ENCODE data around the gene LY6G6F. TPM values are rescaled to one million over a fixed set of nuclear protein-coding genes. Genes with fewer than 3 reads are reported as not detected.

The LY6G6F gene
- total and polyA plus RNA-seq, 2 of the 13 experiments (the other 11 are each of a cell fraction or from before 2014, with no cell fraction given): not detected

- peak; percentile 97 for TF ChIP-seq PRDM15 (CRISPR knock-in tag; IDR thresholded peaks at IDR 0.05)
- TF ChIP-seq ZNF782 (CRISPR knock-in tag; IDR thresholded peaks at IDR 0.05; ENCODE audit: borderline replicate concordance): no peak
- no peak for TF ChIP-seq FOSL1 (CRISPR knock-in tag; IDR thresholded peaks at IDR 0.05; ENCODE audit: borderline replicate concordance)
- no peak for TF ChIP-seq GABPA (IDR thresholded peaks at IDR 0.05; ENCODE audit: low read depth, low read length)
- TF ChIP-seq GABPA (CRISPR knock-in tag; IDR thresholded peaks at IDR 0.05; ENCODE audit: low read depth): peak; percentile 98
- TF ChIP-seq ZNF724P (CRISPR knock-in tag; IDR thresholded peaks at IDR 0.05; ENCODE audit: borderline replicate concordance): peak; percentile 71; the same call in 1 of the 2 replicates
- TF ChIP-seq PBX3 (CRISPR knock-in tag; IDR thresholded peaks at IDR 0.05; ENCODE audit: borderline replicate concordance): peak; percentile 80; the same call in 1 of the 2 replicates
- TF ChIP-seq NKX3-1 (CRISPR knock-in tag; IDR thresholded peaks at IDR 0.05): 0 out of 2 replicates have a peak, but pooled peaks have one; percentile 87
- 0 out of 2 replicates have a peak, but pooled peaks have one; percentile 51 for TF ChIP-seq GATA4 (IDR thresholded peaks at IDR 0.05; ENCODE audit: borderline replicate concordance, low read depth)
- TF ChIP-seq ZNF619 (CRISPR knock-in tag; IDR thresholded peaks at IDR 0.05): no peak; the same call in 1 of the 2 replicates
- TF ChIP-seq, protein P1, sequence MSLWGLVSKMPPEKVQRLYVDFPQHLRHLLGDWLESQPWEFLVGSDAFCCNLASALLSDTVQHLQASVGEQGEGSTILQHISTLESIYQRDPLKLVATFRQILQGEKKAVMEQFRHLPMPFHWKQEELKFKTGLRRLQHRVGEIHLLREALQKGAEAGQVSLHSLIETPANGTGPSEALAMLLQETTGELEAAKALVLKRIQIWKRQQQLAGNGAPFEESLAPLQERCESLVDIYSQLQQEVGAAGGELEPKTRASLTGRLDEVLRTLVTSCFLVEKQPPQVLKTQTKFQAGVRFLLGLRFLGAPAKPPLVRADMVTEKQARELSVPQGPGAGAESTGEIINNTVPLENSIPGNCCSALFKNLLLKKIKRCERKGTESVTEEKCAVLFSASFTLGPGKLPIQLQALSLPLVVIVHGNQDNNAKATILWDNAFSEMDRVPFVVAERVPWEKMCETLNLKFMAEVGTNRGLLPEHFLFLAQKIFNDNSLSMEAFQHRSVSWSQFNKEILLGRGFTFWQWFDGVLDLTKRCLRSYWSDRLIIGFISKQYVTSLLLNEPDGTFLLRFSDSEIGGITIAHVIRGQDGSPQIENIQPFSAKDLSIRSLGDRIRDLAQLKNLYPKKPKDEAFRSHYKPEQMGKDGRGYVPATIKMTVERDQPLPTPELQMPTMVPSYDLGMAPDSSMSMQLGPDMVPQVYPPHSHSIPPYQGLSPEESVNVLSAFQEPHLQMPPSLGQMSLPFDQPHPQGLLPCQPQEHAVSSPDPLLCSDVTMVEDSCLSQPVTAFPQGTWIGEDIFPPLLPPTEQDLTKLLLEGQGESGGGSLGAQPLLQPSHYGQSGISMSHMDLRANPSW (CRISPR knock-in tag; IDR thresholded peaks at IDR 0.05; ENCODE audit: borderline replicate concordance): no peak
- TF ChIP-seq, protein P2, sequence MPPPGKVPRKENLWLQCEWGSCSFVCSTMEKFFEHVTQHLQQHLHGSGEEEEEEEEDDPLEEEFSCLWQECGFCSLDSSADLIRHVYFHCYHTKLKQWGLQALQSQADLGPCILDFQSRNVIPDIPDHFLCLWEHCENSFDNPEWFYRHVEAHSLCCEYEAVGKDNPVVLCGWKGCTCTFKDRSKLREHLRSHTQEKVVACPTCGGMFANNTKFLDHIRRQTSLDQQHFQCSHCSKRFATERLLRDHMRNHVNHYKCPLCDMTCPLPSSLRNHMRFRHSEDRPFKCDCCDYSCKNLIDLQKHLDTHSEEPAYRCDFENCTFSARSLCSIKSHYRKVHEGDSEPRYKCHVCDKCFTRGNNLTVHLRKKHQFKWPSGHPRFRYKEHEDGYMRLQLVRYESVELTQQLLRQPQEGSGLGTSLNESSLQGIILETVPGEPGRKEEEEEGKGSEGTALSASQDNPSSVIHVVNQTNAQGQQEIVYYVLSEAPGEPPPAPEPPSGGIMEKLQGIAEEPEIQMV (CRISPR knock-in tag; IDR thresholded peaks at IDR 0.05; ENCODE audit: low read depth): peak; percentile 90
- no peak for TF ChIP-seq CHD4 (IDR thresholded peaks at IDR 0.05; ENCODE audit: borderline replicate concordance, low read length)
- TF ChIP-seq, protein P3, sequence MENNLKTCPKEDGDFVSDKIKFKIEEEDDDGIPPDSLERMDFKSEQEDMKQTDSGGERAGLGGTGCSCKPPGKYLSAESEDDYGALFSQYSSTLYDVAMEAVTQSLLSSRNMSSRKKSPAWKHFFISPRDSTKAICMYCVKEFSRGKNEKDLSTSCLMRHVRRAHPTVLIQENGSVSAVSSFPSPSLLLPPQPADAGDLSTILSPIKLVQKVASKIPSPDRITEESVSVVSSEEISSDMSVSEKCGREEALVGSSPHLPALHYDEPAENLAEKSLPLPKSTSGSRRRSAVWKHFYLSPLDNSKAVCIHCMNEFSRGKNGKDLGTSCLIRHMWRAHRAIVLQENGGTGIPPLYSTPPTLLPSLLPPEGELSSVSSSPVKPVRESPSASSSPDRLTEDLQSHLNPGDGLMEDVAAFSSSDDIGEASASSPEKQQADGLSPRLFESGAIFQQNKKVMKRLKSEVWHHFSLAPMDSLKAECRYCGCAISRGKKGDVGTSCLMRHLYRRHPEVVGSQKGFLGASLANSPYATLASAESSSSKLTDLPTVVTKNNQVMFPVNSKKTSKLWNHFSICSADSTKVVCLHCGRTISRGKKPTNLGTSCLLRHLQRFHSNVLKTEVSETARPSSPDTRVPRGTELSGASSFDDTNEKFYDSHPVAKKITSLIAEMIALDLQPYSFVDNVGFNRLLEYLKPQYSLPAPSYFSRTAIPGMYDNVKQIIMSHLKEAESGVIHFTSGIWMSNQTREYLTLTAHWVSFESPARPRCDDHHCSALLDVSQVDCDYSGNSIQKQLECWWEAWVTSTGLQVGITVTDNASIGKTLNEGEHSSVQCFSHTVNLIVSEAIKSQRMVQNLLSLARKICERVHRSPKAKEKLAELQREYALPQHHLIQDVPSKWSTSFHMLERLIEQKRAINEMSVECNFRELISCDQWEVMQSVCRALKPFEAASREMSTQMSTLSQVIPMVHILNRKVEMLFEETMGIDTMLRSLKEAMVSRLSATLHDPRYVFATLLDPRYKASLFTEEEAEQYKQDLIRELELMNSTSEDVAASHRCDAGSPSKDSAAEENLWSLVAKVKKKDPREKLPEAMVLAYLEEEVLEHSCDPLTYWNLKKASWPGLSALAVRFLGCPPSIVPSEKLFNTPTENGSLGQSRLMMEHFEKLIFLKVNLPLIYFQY (CRISPR knock-in tag; IDR thresholded peaks at IDR 0.05; ENCODE audit: borderline replicate concordance): peak; percentile 29; the same call in 1 of the 2 replicates
Measured at GRCh38 chr6:31665501-31666336, 40.9 kb upstream of the LY6G6F start, which contains the start of gene CSNK2B (continued).
